H9 (cell line): ENCODE results near the gene SNTN. TPM values are rescaled to one million over a fixed set of nuclear protein-coding genes. Genes with fewer than 3 reads are reported as not detected.

Experiments used
- DNase-seq: peaks from one replicate; pipeline ENCODE4 v3.0.0-alpha.2; 2017
- H2AFZ ChIP-seq: one replicate; pipeline ENCODE4 v1.6.1; 2013; ENCODE audit warnings: mild to moderate bottlenecking, low read length, control low read depth, moderate library complexity
- H2AK5ac ChIP-seq: 2 replicates; pipeline ENCODE4 v1.6.1; 2013; ENCODE audit warnings: low read length, control low read depth, mixed read lengths; ENCODE audit not compliant: insufficient read length
- H2BK120ac ChIP-seq: one replicate; pipeline ENCODE4 v1.6.1; 2013; ENCODE audit warnings: low read depth, mild to moderate bottlenecking, low read length, control low read depth, inconsistent platforms; ENCODE audit not compliant: poor library complexity, severe bottlenecking
- H2BK12ac ChIP-seq: 2 replicates; pipeline ENCODE4 v1.6.1; 2013; ENCODE audit warnings: low read length, control low read depth, mixed read lengths, low read depth; ENCODE audit not compliant: insufficient read length
- H2BK15ac ChIP-seq: 2 replicates; pipeline ENCODE4 v1.6.1; 2013; ENCODE audit warnings: low read depth, low read length, control low read depth
- H2BK20ac ChIP-seq: one replicate; pipeline ENCODE4 v1.6.1; 2013; ENCODE audit warnings: low read depth, mild to moderate bottlenecking, low read length, control low read depth, inconsistent platforms; ENCODE audit not compliant: poor library complexity, severe bottlenecking
- H2BK5ac ChIP-seq: 2 replicates; pipeline ENCODE4 v1.6.1; 2013; ENCODE audit warnings: low read length, control low read depth, mixed read lengths; ENCODE audit not compliant: insufficient read length
- H3K14ac ChIP-seq: 2 replicates; pipeline ENCODE4 v1.6.1; 2013; ENCODE audit warnings: low read length, control low read depth; ENCODE audit not compliant: insufficient read depth
- H3K18ac ChIP-seq: 2 replicates; pipeline ENCODE4 v1.6.1; 2013; ENCODE audit warnings: low read depth, mild to moderate bottlenecking, mixed read lengths, low read length, control low read depth; ENCODE audit not compliant: insufficient read length
- H3K23ac ChIP-seq: 2 replicates; pipeline ENCODE4 v1.6.1; 2013; ENCODE audit warnings: low read length, control low read depth, mixed read lengths, low read depth; ENCODE audit not compliant: insufficient read length
- H3K23me2 ChIP-seq: 2 replicates; pipeline ENCODE4 v1.6.1; 2013; ENCODE audit warnings: low read depth, mild to moderate bottlenecking, mixed read lengths, low read length, control low read depth; ENCODE audit not compliant: insufficient read length, poor library complexity, severe bottlenecking
- H3K27ac ChIP-seq: 2 replicates; pipeline ENCODE4 v1.5.1; 2013; ENCODE audit warnings: low read length, control low read depth, mixed read lengths, low read depth; ENCODE audit not compliant: insufficient read length
- H3K27me3 ChIP-seq: 2 replicates; pipeline ENCODE4 v1.6.1; 2013; ENCODE audit warnings: low read length, control low read depth, inconsistent platforms; ENCODE audit not compliant: insufficient read depth
- H3K4ac ChIP-seq: 2 replicates; pipeline ENCODE4 v1.6.1; 2013; ENCODE audit warnings: low read depth, mild to moderate bottlenecking, control low read depth, inconsistent platforms, low read length, moderate library complexity
- H3K4me1 ChIP-seq: 2 replicates; pipeline ENCODE4 v1.6.1; 2013; ENCODE audit warnings: low read length, control low read depth, inconsistent platforms; ENCODE audit not compliant: insufficient read depth
- H3K4me2 ChIP-seq: 2 replicates; pipeline ENCODE4 v1.6.1; 2013; ENCODE audit warnings: low read length, control low read depth, mixed read lengths; ENCODE audit not compliant: insufficient read length, insufficient read depth
- H3K56ac ChIP-seq: 2 replicates; pipeline ENCODE4 v1.6.1; 2013; ENCODE audit warnings: low read depth, mild to moderate bottlenecking, mixed read lengths, low read length, control low read depth; ENCODE audit not compliant: insufficient read length
- H3K79me1 ChIP-seq: 2 replicates; pipeline ENCODE4 v1.6.1; 2013; ENCODE audit warnings: low read depth, mild to moderate bottlenecking, moderate library complexity, low read length, control low read depth, inconsistent platforms; ENCODE audit not compliant: insufficient read depth, poor library complexity, severe bottlenecking
- H3K79me2 ChIP-seq: 2 replicates; pipeline ENCODE4 v1.6.1; 2013; ENCODE audit warnings: low read length, control low read depth, inconsistent platforms; ENCODE audit not compliant: insufficient read depth
- H3K9ac ChIP-seq: 2 replicates; pipeline ENCODE4 v1.6.1; 2013; ENCODE audit warnings: low read length, control low read depth, mixed read lengths; ENCODE audit not compliant: insufficient read length; ENCODE audit errors: extremely low read depth
- H3K9me3 ChIP-seq: one replicate; pipeline ENCODE4 v1.6.1; 2013; ENCODE audit warnings: low read depth, low read length, inconsistent platforms; ENCODE audit not compliant: control insufficient read depth
- H3T11ph ChIP-seq: one replicate; pipeline ENCODE4 v1.6.1; 2013; ENCODE audit warnings: mild to moderate bottlenecking, low read length, control low read depth, inconsistent platforms
- H4K20me1 ChIP-seq: one replicate; pipeline ENCODE4 v1.6.1; 2013; ENCODE audit not compliant: control insufficient read depth, insufficient read length, insufficient read depth
- H4K5ac ChIP-seq: 2 replicates; pipeline ENCODE4 v1.6.1; 2013; ENCODE audit warnings: low read depth, mild to moderate bottlenecking, mixed read lengths, low read length, control low read depth; ENCODE audit not compliant: insufficient read length
- H4K8ac ChIP-seq: replicated peaks from 2 replicates; pipeline ENCODE4 v1.6.1; 2013; ENCODE audit warnings: low read length, control low read depth, mixed read lengths, low read depth; ENCODE audit not compliant: insufficient read length
- H4K91ac ChIP-seq: 2 replicates; pipeline ENCODE4 v1.6.1; 2013; ENCODE audit warnings: low read depth, mild to moderate bottlenecking, moderate library complexity, mixed read lengths, low read length, control low read depth; ENCODE audit not compliant: insufficient read length
- H3K27ac Mint-ChIP-seq, 3 experiments: 2 replicates in 2 of 3; 3 replicates in 1 of 3; pipeline ENCODE4 v1.8.0; 2020 to 2021; ENCODE audit warnings: mixed read lengths in 3 of 3, mild to moderate bottlenecking in 1 of 3, moderate library complexity in 1 of 3
- H3K27me3 Mint-ChIP-seq: 2 replicates; pipeline ENCODE4 v1.8.0; 2021; ENCODE audit warnings: low read depth, mild to moderate bottlenecking, moderate library complexity, mixed read lengths
- H3K36me3 Mint-ChIP-seq, 3 experiments: 2 replicates in 2 of 3; 3 replicates in 1 of 3; pipeline ENCODE4 v1.8.0; 2020 to 2021; ENCODE audit warnings: low read depth in 3 of 3, mixed read lengths in 3 of 3; ENCODE audit not compliant: insufficient read depth in 1 of 3
- H3K4me1 Mint-ChIP-seq, 2 experiments: 2 replicates each; pipeline ENCODE4 v1.8.0; 2020; ENCODE audit warnings: mixed read lengths in 2 of 2
- H3K4me3 Mint-ChIP-seq, 2 experiments: 2 replicates in 1 of 2; 3 replicates in 1 of 2; pipeline ENCODE4 v1.8.0; 2020 to 2021; ENCODE audit warnings: mild to moderate bottlenecking in 2 of 2, mixed read lengths in 2 of 2, moderate library complexity in 1 of 2
- H3K9me3 Mint-ChIP-seq, 2 experiments: 2 replicates in 1 of 2; 3 replicates in 1 of 2; pipeline ENCODE4 v1.8.0; 2020; ENCODE audit warnings: mild to moderate bottlenecking in 2 of 2, mixed read lengths in 2 of 2, moderate library complexity in 1 of 2
- CTCF ChIP-seq: fragments of 200-600 bp; sonication (generic); conservative IDR thresholded peaks from 3 replicates; pipeline ENCODE4 v1.8.0; 2021; ENCODE audit warnings: antibody characterized with exemption, mild to moderate bottlenecking
- WGBS: extraction: QIAGEN DNeasy Blood & Tissue Kit; methylation state at CpG from one replicate; pipeline ENCODE4 v1.1.7; 2013; ENCODE audit warnings: missing lambda C conversion rate, low lambda C conversion rate, mixed read lengths; ENCODE audit not compliant: insufficient read length; ENCODE audit errors: extremely low coverage; 5-methylcytosine and 5-hydroxymethylcytosine counted together
- total RNA-seq: library from RNA; stranded (reverse); gene quantifications from 2 replicates; pipeline ENCODE4 v1.2.1, GENCODE V29; 2021

The SNTN gene
- total RNA-seq, 1 experiment from 2014 or later: not detected

GRCh38 chr3:63674586-63674985 is 22.1 kb downstream of the SNTN start:
- Mint-ChIP-seq H3K4me3 (no peak overlapping the region), H3K9me3 (no peaks in the 10 kb centered on the region), H3K27ac (no peak overlapping the region), H3K36me3 (no peaks in the 10 kb centered on the region), H3K4me1 (no peaks in the 10 kb centered on the region), H3K27me3 (peaks cover 4% of the 10 kb centered on the region; the same call in 1 of the 2 replicates)
- no peaks in the 10 kb centered on the region for H4K20me1 ChIP-seq
- no peaks in the 10 kb centered on the region for H3K9me3 ChIP-seq
- no peak overlapping the region for H2BK15ac ChIP-seq
- TF ChIP-seq CTCF: no peak
- no peak overlapping the region for H4K5ac ChIP-seq
- H2AFZ ChIP-seq: no peak overlapping the region
- H4K91ac ChIP-seq: no peak overlapping the region
- no peak overlapping the region for H3K14ac ChIP-seq
- H2BK12ac ChIP-seq: no peak overlapping the region
- H3K23me2 ChIP-seq: no peaks in the 10 kb centered on the region
- DNase-seq: no peak
- no peaks in the 10 kb centered on the region; the same call in 1 of the 2 replicates for H3K27me3 ChIP-seq
- no peak overlapping the region for H2BK120ac ChIP-seq
- no peak overlapping the region for H3K4me2 ChIP-seq
- no peak overlapping the region for H3K27ac ChIP-seq
- no peak overlapping the region for H3T11ph ChIP-seq
- no peak overlapping the region for H3K9ac ChIP-seq
- H3K4ac ChIP-seq: no peak overlapping the region
- H4K8ac ChIP-seq: no peak overlapping the region
- no peak overlapping the region for H3K18ac ChIP-seq
- no peak overlapping the region for H2BK5ac ChIP-seq
- no peak overlapping the region for H3K23ac ChIP-seq
- no peak overlapping the region for H2BK20ac ChIP-seq
- no peaks in the 10 kb centered on the region for H3K79me2 ChIP-seq
- no peak overlapping the region for H2AK5ac ChIP-seq
- H3K79me1 ChIP-seq: no peaks in the 10 kb centered on the region
- no peaks in the 10 kb centered on the region for H3K4me1 ChIP-seq
- H3K56ac ChIP-seq: no peak overlapping the region
- WGBS: no CpG with 5 or more reads among the region's 2 CpGs
